Spleen (tissue), 7 donors: ENCODE data around the gene FOXL3.

Experiments
- POLR2A ChIP-seq, 3 donors: fragments of 450-650 bp; IDR thresholded peaks; one replicate each; pipeline ENCODE4 v1.5.1; 2017; ENCODE audit warnings: antibody characterized with exemption in 3 of 3, mild to moderate bottlenecking in 1 of 3
- POLR2AphosphoS5 ChIP-seq, 3 donors: sonication (generic); formaldehyde crosslinking; IDR thresholded peaks; one replicate each; pipeline ENCODE4 v1.5.1; 2017; ENCODE audit warnings: antibody characterized with exemption in 3 of 3
- TF ChIP-seq, protein P1 (sequence below), 11 experiments: fragments of 200-600 bp in 7 of 11; fragments of 450-650 bp in 4 of 11; sonication (generic) in 4 of 11; IDR thresholded peaks in 8 of 11; conservative IDR thresholded peaks in 3 of 11; 1 replicate in 7 of 11; 2 replicates in 4 of 11; pipeline versions ENCODE4 v1.4.0 to v1.8.0; 2016 to 2021; ENCODE audit warnings: antibody characterized with exemption in 11 of 11, inconsistent platforms in 4 of 11, mild to moderate bottlenecking in 1 of 11
- donor health status: DM: no; HTN: no; CAD: no; lungs with moderate emphysema.
- donor health status: DM: no; HTN: no; CAD: no.
- donor health status: DM: no; HTN: no; CAD: no.

DNA sequence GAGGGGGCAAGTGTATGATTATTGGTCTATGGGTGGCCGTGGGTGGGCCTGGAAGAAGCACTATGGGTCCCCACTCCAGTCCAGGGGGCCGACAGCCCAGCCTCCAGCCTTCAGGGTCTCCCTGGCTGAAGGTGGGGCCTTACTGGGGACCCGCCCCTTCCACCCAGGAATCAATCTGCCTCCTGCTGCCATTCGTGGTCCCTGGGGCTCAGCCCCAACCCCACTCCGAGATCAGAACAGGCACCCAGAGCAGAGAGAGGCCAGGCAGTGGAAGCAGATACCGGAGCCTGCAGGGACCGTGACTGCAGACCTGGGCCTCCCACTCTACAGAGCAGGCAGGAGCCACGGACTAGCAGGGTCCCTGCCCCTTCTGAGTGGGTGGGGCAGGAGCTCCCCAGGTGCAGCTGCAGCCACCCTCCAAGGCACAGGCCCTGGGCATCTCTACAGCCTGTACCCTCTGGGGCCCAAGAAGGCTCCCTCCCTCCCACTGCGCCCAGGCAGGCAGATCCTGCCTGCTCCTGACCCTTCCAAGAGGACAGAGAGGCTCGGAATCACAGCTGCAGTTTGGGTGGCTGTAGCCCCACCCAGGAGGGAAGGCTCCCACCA, 13.6 kb upstream of the FOXL3 start:
- TF ChIP-seq, protein P1, sequence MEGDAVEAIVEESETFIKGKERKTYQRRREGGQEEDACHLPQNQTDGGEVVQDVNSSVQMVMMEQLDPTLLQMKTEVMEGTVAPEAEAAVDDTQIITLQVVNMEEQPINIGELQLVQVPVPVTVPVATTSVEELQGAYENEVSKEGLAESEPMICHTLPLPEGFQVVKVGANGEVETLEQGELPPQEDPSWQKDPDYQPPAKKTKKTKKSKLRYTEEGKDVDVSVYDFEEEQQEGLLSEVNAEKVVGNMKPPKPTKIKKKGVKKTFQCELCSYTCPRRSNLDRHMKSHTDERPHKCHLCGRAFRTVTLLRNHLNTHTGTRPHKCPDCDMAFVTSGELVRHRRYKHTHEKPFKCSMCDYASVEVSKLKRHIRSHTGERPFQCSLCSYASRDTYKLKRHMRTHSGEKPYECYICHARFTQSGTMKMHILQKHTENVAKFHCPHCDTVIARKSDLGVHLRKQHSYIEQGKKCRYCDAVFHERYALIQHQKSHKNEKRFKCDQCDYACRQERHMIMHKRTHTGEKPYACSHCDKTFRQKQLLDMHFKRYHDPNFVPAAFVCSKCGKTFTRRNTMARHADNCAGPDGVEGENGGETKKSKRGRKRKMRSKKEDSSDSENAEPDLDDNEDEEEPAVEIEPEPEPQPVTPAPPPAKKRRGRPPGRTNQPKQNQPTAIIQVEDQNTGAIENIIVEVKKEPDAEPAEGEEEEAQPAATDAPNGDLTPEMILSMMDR (IDR thresholded peaks at IDR 0.05 in 8 of 11, conservative IDR thresholded peaks at IDR 0.05 in 3 of 11): no peak
- no peak for TF ChIP-seq POLR2A (IDR thresholded peaks at IDR 0.05)
- TF ChIP-seq POLR2AphosphoS5 (IDR thresholded peaks at IDR 0.05): no peak
